Neural cell (in vitro differentiated cells): Measurements from ENCODE around the gene ZRANB1. TPM values are rescaled to one million over a fixed set of nuclear protein-coding genes. Genes with fewer than 3 reads are reported as not detected.

Source experiments
- H2AFZ ChIP-seq: fragments of 200-600, 300-800 bp; sonication (generic), shearing (Covaris generic); 2 replicates; pipeline ENCODE4 v1.6.0; 2014; ENCODE audit warnings: low read depth, mild to moderate bottlenecking, antibody characterized with exemption, low read length, moderate library complexity
- H3F3A ChIP-seq: fragments of 200-600 bp; shearing (Covaris generic); 2 replicates; pipeline ENCODE4 v1.6.1; 2016; ENCODE audit warnings: mild to moderate bottlenecking, moderate library complexity, mixed read lengths, antibody characterized with exemption, low read length; ENCODE audit not compliant: insufficient read depth, poor library complexity, severe bottlenecking
- H3K27ac ChIP-seq: fragments of 200-600, 300-800 bp; sonication (generic), shearing (Covaris generic); 2 replicates; pipeline ENCODE4 v1.5.1; 2014; ENCODE audit warnings: mild to moderate bottlenecking, low read length, moderate library complexity
- H3K27me3 ChIP-seq: fragments of 300-800, 200-600 bp; sonication (generic), shearing (Covaris generic); 2 replicates; pipeline ENCODE4 v1.6.0; 2014; ENCODE audit warnings: mild to moderate bottlenecking, low read depth, low read length, moderate library complexity; ENCODE audit not compliant: insufficient read depth
- H3K36me3 ChIP-seq: fragments of 300-800, 200-600 bp; sonication (generic), shearing (Covaris generic); 2 replicates; pipeline ENCODE4 v1.5.1; 2014; ENCODE audit warnings: mild to moderate bottlenecking, antibody characterized with exemption, low read length, moderate library complexity; ENCODE audit not compliant: insufficient read depth
- H3K4me2 ChIP-seq: fragments of 300-800, 200-600 bp; sonication (generic), shearing (Covaris generic); 2 replicates; pipeline ENCODE4 v1.6.0; 2014; ENCODE audit warnings: mild to moderate bottlenecking, low read length
- H3K4me3 ChIP-seq: fragments of 300-800, 200-600 bp; sonication (generic), shearing (Covaris generic); 2 replicates; pipeline ENCODE4 v1.5.1; 2014; ENCODE audit warnings: mild to moderate bottlenecking, low read length, moderate library complexity
- H3K79me2 ChIP-seq: fragments of 200-600 bp; shearing (Covaris generic); replicated peaks from 2 replicates; pipeline ENCODE4 v1.6.0; 2014; ENCODE audit warnings: mild to moderate bottlenecking, low read length, moderate library complexity; ENCODE audit not compliant: insufficient read depth
- H3K9ac ChIP-seq: fragments of 300-800, 200-600 bp; sonication (generic), shearing (Covaris generic); 2 replicates; pipeline ENCODE4 v1.6.1; 2016; ENCODE audit warnings: mild to moderate bottlenecking, low read length, mixed read lengths
- H3K9me2 ChIP-seq: fragments of 200-600 bp; shearing (Covaris generic); 2 replicates; pipeline ENCODE4 v1.6.1; 2016; ENCODE audit warnings: mild to moderate bottlenecking, low read length, mixed read lengths; ENCODE audit not compliant: insufficient read depth
- H3K9me3 ChIP-seq: fragments of 200-600, 300-800 bp; sonication (generic), shearing (Covaris generic); 2 replicates; pipeline ENCODE4 v1.6.1; 2016; ENCODE audit warnings: mild to moderate bottlenecking, mixed run types, low read length, moderate library complexity, mixed read lengths
- H4K20me1 ChIP-seq: fragments of 200-600 bp; shearing (Covaris generic); 2 replicates; pipeline ENCODE4 v1.6.1; 2016; ENCODE audit warnings: mild to moderate bottlenecking, mixed run types; ENCODE audit not compliant: insufficient read depth
- CTCF ChIP-seq: fragments of 450-650 bp; IDR thresholded peaks from 2 replicates; pipeline ENCODE4 v1.5.1; 2014; ENCODE audit warnings: antibody characterized with exemption, mild to moderate bottlenecking, moderate library complexity; ENCODE audit not compliant: poor library complexity, severe bottlenecking
- EP300 ChIP-seq: fragments of 450-650 bp; conservative IDR thresholded peaks from 2 replicates; pipeline ENCODE4 v1.6.1; 2014; ENCODE audit warnings: antibody characterized with exemption, mild to moderate bottlenecking, moderate library complexity; ENCODE audit not compliant: poor library complexity, severe bottlenecking
- POLR2AphosphoS5 ChIP-seq: IDR thresholded peaks from 2 replicates; pipeline ENCODE4 v1.6.1; 2012
- RAD21 ChIP-seq: fragments of 450-650 bp; conservative IDR thresholded peaks from 2 replicates; pipeline ENCODE4 v1.6.1; 2014; ENCODE audit warnings: antibody characterized with exemption, mild to moderate bottlenecking, moderate library complexity
- REST ChIP-seq: IDR thresholded peaks from 2 replicates; pipeline ENCODE4 v1.6.1; 2012; ENCODE audit warnings: borderline replicate concordance
- SMC3 ChIP-seq: fragments of 450-650 bp; conservative IDR thresholded peaks from 2 replicates; pipeline ENCODE4 v1.6.1; 2014; ENCODE audit warnings: antibody characterized with exemption, mild to moderate bottlenecking, moderate library complexity; ENCODE audit not compliant: poor library complexity
- TAF1 ChIP-seq: IDR thresholded peaks from 2 replicates; pipeline ENCODE4 v1.6.1; 2012; ENCODE audit warnings: low read depth
- polyA plus RNA-seq: library from polyadenylated mRNA; depleted of rRNA; stranded (reverse); fragments of >200 nt; gene quantifications from 2 replicates; pipeline ENCODE4 v1.2.3, GENCODE V29; 2014

ZRANB1 gene
- polyA plus RNA-seq, 1 donor from 2014 or later: 47.7 TPM

- Histone ChIP-seq H3K4me3 (peak overlapping the region; percentile 88), H2AFZ (peak overlapping the region; percentile 45), H3K9me3 (no peaks in the 10 kb centered on the region), H3K36me3 (no peaks in the 10 kb centered on the region), H4K20me1 (peaks cover 12% of the 10 kb centered on the region), H3K9me2 (no peaks in the 10 kb centered on the region), H3K27ac (peak overlapping the region; percentile 85), H3F3A (peaks cover 3% of the 10 kb centered on the region), H3K9ac (peak overlapping the region; percentile 94), H3K79me2 (peaks cover 44% of the 10 kb centered on the region), H3K27me3 (no peaks in the 10 kb centered on the region), H3K4me2 (peak overlapping the region; percentile 70)
- TF ChIP-seq RAD21 (no peak), CTCF (no peak), TAF1 (no peak), POLR2AphosphoS5 (peak; percentile 9), REST (no peak), SMC3 (peak; percentile 40)
Observed at GRCh38 chr10:124917428-124918190, 24.3 kb upstream of the ZRANB1 start.

- no peak overlapping the region for H2AFZ ChIP-seq
- no peaks in the 10 kb centered on the region for H3K27me3 ChIP-seq
- no peak for TF ChIP-seq EP300
- no peak for TF ChIP-seq POLR2AphosphoS5
- peak; percentile 20 for TF ChIP-seq CTCF
- H3K9me3 ChIP-seq: no peaks in the 10 kb centered on the region
- peaks cover 51% of the 10 kb centered on the region for H3K79me2 ChIP-seq
- H3F3A ChIP-seq: peaks cover 3% of the 10 kb centered on the region
- H3K27ac ChIP-seq: peak overlapping the region; percentile 85
- H3K4me3 ChIP-seq: peak overlapping the region; percentile 88
- peak overlapping the region; percentile 70 for H3K4me2 ChIP-seq
- H3K9me2 ChIP-seq: no peaks in the 10 kb centered on the region
- H3K9ac ChIP-seq: peak overlapping the region; percentile 94
- H4K20me1 ChIP-seq: peaks cover 12% of the 10 kb centered on the region
- no peaks in the 10 kb centered on the region for H3K36me3 ChIP-seq
Observed at GRCh38 chr10:124918191-124918830, 23.6 kb upstream of the ZRANB1 start.
